Muscle layer of duodenum (tissue), 2 donors: Measurements from ENCODE around the gene TNNC2.

Experiments used
- H3K27ac ChIP-seq: one replicate; pipeline ENCODE4 v1.7.0; 2013; ENCODE audit warnings: mild to moderate bottlenecking, low read length
- H3K27me3 ChIP-seq: one replicate; pipeline ENCODE4 v1.7.0; 2013; ENCODE audit warnings: low read depth, mild to moderate bottlenecking, control low read depth, low read length
- H3K36me3 ChIP-seq, 2 donors: one replicate each; pipeline ENCODE4 v1.7.0; 2013; ENCODE audit warnings: low read length in 2 of 2, control low read depth in 1 of 2, mild to moderate bottlenecking in 1 of 2; ENCODE audit not compliant: insufficient read depth in 2 of 2, control insufficient read depth in 1 of 2
- H3K4me1 ChIP-seq, 2 donors: one replicate each; pipeline ENCODE4 v1.7.0; 2013; ENCODE audit warnings: low read length in 2 of 2, mild to moderate bottlenecking in 2 of 2, control low read depth in 1 of 2, moderate library complexity in 1 of 2; ENCODE audit not compliant: insufficient read depth in 2 of 2, control insufficient read depth in 1 of 2
- H3K4me3 ChIP-seq, 2 donors: one replicate each; pipeline ENCODE4 v1.7.0; 2013; ENCODE audit warnings: low read length in 2 of 2, low read depth in 1 of 2, mild to moderate bottlenecking in 1 of 2
- H3K9me3 ChIP-seq, 2 donors: one replicate each; pipeline ENCODE4 v1.7.0; 2013; ENCODE audit warnings: low read length in 2 of 2, control low read depth in 1 of 2, mild to moderate bottlenecking in 1 of 2; ENCODE audit not compliant: control insufficient read depth in 1 of 2
- donor health status: healthy.

TNNC2 gene

DNA sequence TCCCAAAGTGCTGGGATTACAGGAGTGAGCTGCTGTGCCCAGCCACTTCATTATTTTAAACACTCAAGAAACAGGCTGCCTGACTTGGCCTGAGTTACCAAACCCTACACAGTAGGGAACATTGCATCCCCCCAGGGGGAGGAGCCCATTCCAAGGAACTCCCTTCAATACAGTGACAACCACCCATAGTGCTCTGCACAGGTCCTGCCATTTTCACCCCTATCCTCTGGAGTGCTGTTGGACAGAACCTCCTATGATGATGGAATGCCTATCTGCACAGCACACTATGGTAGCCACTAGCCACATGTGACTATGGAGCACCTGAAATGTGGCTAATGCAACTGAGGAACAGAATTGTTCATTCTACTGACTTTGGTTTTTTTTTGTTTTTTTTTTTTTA is 18.3 kb upstream of the TNNC2 start:
- Histone ChIP-seq H3K9me3 (no peaks in the 10 kb centered on the region), H3K4me1 (peaks cover 6 to 32% of the 10 kb centered on the region in 2 donors), H3K36me3 (peaks cover 36 to 53% of the 10 kb centered on the region in 2 donors), H3K27ac (no peak overlapping the region), H3K27me3 (no peaks in the 10 kb centered on the region), H3K4me3 (no peak overlapping the region)

DNA sequence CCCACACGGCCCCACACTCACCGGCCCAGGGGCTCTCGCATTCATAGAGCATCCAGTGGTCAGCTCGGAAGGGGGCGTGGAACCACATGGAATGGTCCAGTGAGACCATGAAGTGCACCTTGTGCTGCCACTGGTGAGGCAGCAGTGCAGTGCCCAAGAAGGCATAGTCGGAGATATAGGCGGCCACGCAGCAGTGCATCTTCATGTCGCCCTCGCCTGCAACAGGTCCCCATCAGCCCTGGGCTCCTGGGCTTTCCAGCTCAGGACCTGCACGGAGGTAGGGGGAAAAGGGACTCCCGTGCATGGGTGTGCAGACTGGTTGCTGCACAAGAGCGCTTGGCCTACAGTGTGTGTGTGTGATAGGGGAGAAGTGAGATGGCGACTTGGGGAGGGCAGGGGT is 16.4 kb upstream of the TNNC2 start:
- no peaks in the 10 kb centered on the region for H3K9me3 ChIP-seq
- H3K36me3 ChIP-seq, result peaks cover 39 to 58% of the 10 kb centered on the region in 2 donors
- no peak overlapping the region for H3K4me3 ChIP-seq
- no peak overlapping the region for H3K27ac ChIP-seq
- no peaks in the 10 kb centered on the region for H3K27me3 ChIP-seq
- peaks cover 6 to 32% of the 10 kb centered on the region in 2 donors for H3K4me1 ChIP-seq

DNA sequence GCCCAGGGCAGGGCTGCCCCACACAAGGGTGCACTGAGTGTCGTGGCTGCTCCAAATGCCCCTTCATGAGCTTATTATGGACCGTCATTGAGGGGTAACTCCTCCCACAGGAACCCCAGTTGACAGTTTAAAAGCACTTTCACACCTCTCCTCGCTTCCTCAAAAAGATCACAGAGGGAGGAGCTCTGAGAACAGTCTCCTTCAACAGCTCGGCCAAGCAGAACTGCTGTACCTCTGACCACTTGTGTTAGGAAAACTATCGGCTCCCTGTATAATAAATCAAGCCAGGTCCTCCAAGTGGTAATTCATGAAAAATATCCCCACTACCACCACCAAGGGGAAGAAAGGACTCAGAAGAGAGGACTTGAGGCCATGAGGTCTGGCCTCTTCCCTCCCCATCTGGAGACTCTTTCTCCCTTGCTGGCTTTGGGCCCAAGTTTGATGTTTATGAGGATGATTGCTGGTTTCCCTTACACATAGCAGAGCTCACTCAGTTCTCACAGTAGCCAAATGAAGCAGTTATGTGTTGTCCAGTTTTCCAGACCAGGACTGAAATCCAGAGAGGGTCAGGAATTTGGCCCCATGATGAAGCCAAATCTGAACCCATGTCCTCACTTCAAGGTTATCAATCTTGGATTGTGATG is 15.2 kb upstream of the TNNC2 start:
- H3K9me3 ChIP-seq, result no peaks in the 10 kb centered on the region
- H3K27ac ChIP-seq, result peak overlapping the region; percentile 50
- H3K36me3 ChIP-seq, result peaks cover 39 to 55% of the 10 kb centered on the region in 2 donors
- peaks cover 6 to 32% of the 10 kb centered on the region in 2 donors for H3K4me1 ChIP-seq
- H3K27me3 ChIP-seq, result no peaks in the 10 kb centered on the region
- H3K4me3 ChIP-seq, result no peak overlapping the region

DNA sequence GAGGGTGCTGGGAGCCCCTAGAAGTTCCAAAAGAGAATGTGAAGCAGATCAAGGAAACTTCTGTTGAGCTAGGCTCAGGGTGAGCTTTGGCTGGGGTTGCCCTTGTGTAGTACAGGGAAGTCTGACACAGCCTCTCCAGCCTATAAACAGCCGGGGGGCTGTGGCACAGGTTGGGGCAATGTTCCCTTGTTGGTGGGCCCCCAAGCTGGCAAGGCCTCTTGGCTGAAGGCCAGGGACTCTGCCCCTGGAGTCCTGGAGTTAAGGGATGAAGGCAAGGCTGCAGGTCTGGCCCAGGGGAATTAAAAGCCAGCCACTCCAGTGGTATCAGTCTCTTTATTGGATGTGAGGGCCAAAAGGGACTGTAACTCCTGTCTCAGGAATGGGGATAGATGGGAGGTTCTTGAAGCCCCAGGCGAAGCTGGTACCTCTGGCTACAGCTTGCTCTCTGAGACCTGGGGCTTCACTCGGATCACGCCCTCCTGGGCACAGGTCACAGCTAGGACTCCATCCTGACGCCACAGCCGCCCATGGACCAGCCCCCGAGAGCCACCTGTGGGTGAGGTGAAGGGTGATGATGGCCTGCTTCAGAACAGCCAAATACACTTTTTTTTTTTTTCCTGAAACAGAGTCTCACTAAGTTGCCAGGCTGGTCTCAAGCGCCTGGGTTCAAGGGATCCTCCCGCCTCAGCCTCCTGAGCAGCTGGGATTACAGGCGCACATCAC is 14.5 kb upstream of the TNNC2 start:
- H3K4me3 ChIP-seq, result no peak overlapping the region
- H3K27ac ChIP-seq, result no peak overlapping the region
- peaks cover 39 to 55% of the 10 kb centered on the region in 2 donors for H3K36me3 ChIP-seq
- no peaks in the 10 kb centered on the region for H3K9me3 ChIP-seq
- peaks cover 6 to 38% of the 10 kb centered on the region in 2 donors for H3K4me1 ChIP-seq
- no peaks in the 10 kb centered on the region for H3K27me3 ChIP-seq

DNA sequence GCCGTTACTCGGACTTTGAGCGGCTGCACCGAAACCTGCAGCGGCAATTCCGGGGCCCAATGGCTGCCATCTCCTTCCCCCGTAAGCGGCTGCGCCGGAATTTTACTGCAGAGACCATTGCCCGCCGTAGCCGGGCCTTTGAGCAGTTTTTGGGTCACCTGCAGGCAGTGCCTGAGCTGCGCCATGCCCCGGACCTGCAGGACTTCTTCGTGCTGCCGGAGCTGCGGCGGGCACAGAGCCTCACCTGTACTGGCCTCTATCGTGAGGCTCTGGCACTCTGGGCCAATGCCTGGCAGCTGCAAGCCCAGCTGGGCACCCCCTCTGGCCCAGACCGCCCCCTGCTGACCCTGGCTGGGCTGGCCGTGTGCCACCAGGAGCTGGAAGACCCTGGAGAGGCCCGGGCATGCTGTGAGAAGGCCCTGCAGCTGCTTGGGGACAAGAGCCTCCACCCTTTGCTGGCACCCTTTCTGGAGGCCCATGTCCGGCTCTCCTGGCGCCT is 13.6 kb upstream of the TNNC2 start:
- no peaks in the 10 kb centered on the region for H3K27me3 ChIP-seq

DNA sequence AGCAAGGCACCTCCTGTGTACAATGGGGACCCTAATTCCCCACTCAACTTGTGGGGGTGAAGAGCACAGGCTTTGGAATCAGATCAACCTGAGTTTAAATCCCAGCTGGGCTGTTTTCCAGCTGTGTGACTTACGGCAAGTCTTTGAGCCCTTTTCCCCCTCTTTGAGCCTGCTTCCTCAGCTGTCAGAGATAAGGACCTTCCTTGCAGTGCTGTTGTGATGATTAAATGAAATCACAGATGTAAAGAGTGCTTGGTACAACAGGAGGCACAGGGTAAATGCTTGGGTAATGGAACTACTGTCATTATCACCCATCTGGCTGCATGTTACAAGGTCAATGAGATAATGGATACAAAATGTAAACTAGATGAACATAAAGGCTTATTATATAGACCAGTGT is 9.7 kb upstream of the TNNC2 start:
- H3K27me3 ChIP-seq, result no peaks in the 10 kb centered on the region
- H3K9me3 ChIP-seq, result no peaks in the 10 kb centered on the region
- peaks cover 13 to 40% of the 10 kb centered on the region in 2 donors for H3K4me1 ChIP-seq
- H3K27ac ChIP-seq, result no peak overlapping the region
- H3K4me3 ChIP-seq, result peak overlapping the region in 1 of 2 donors; percentile 21
- H3K36me3 ChIP-seq, result peaks cover 7 to 29% of the 10 kb centered on the region in 2 donors

More for the DNA sequence above, 13.6 kb upstream of the TNNC2 start:
- Histone ChIP-seq H3K36me3 (peaks cover 34 to 55% of the 10 kb centered on the region in 2 donors), H3K4me1 (peaks cover 6 to 44% of the 10 kb centered on the region in 2 donors), H3K4me3 (no peak overlapping the region), H3K27ac (no peak overlapping the region), H3K9me3 (no peaks in the 10 kb centered on the region)

DNA sequence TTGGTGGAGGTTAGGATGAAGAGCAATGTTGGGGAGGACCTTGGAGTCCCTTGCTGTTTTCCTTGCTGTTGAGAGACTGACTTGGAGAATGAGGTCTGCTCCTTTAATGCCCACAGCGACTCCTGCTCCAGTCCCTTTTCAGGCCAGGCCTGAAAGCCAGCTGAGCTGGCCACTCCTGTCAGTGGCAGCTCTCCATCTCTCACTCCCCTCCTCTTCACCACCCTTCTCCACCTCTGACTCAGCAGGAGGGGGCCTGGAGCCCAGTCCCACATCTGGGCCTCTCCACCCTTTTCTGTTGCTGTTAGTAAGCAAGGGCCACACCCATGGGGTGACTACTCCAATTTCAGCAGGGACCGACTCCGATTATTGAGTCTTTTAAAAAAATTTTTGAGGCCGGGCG is 8.7 kb upstream of the TNNC2 start:
- H3K27me3 ChIP-seq, result no peaks in the 10 kb centered on the region
- peak overlapping the region; percentile 68 for H3K27ac ChIP-seq
- peaks cover 13 to 33% of the 10 kb centered on the region in 2 donors for H3K4me1 ChIP-seq
- H3K4me3 ChIP-seq, result peak overlapping the region; percentile 7 to 76
- H3K9me3 ChIP-seq, result no peaks in the 10 kb centered on the region
- H3K36me3 ChIP-seq, result peaks cover 3 to 19% of the 10 kb centered on the region in 2 donors

DNA sequence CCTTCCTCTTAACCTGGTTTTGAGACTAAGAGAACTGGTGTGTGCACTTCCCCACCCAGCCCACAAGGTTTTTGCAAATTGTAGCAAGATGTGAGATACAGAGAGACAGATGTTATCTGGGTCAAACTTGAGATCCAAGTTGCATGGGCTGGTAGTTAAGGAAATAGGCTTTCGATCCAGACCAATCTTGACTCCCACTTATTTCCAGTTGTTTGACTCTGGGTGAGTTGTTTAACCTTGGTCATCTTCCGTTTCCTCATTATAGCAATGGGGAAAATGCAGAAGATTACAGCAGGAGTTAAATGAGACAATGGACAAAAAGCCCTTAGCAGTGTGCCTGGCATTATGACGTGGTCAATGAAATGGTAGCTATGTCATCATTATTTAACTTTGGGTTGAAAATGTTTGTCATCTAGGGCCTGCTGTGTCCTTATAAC is 8.2 kb upstream of the TNNC2 start:
- Histone ChIP-seq H3K27ac (peak overlapping the region; percentile 68), H3K27me3 (no peaks in the 10 kb centered on the region), H3K4me1 (peaks cover 13 to 33% of the 10 kb centered on the region in 2 donors), H3K9me3 (no peaks in the 10 kb centered on the region), H3K36me3 (peaks cover 3 to 14% of the 10 kb centered on the region in 2 donors), H3K4me3 (peak overlapping the region; percentile 76 to 82)

DNA sequence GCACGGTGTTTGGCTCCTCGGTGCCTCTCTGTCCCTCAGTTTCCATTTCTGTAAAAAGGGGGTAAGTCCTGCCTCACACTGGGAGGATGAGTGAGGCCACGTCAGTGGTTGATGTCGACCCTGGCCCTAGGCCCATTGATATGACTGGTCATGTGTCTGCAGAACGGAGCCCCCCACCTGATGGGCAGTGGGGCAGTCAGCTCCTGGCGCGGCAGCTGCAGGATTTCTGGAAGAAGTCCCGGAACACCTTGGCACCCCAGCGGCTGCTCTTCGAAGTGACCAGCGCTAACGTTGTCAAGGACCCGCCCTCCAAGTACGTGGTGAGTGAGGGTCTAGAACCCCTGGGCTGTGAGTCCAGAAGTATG is 7.7 kb upstream of the TNNC2 start:
- H3K4me3 ChIP-seq, result peak overlapping the region; percentile 76 to 82
- H3K9me3 ChIP-seq, result no peaks in the 10 kb centered on the region

DNA sequence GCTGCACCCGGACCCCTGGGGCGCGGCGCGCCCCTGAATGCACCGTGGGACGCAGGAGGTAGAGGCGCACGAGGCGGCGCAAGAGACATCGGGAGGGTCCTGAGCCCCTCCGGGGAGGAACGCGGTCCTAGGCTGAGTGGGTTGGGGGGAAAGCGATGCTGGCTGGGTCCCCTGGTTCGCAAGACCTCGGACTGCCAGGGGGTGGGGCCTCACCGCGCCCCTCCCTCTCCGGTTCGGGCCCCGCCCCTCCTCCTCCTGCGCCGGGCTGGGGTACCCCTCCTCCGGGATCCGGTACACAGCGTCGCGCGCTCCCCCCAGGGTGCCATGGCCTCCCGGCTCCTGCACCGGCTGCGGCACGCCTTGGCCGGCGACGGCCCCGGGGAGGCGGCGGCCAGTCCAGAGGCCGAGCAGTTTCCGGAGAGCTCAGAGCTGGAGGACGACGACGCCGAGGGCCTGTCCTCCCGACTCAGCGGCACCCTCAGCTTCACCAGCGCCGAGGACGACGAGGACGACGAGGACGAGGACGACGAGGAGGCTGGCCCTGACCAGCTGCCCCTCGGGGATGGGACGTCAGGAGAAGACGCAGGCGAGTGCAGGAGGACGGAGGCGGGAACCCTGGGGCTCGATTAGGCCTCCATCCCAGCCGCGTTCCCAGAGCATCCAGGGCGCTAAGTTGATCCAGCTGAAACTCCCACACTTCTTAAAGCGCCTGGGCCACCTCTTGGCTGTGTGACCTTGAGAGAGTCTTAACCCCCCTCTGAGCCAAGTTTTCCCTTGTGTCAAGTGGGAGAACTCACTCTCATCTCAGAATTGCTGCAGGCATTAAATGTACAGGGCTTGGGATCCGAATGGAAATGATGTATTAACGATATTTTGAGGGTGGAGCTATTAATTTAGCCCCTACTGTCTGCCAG is 7.0 kb upstream of the TNNC2 start:
- Histone ChIP-seq H3K27me3 (no peaks in the 10 kb centered on the region), H3K36me3 (peaks cover 0 to 7% of the 10 kb centered on the region in 2 donors), H3K4me3 (peak overlapping the region; percentile 76 to 82), H3K9me3 (no peaks in the 10 kb centered on the region), H3K27ac (peak overlapping the region; percentile 68), H3K4me1 (peaks cover 13 to 33% of the 10 kb centered on the region in 2 donors)

More for the DNA sequence above, 7.7 kb upstream of the TNNC2 start:
- Histone ChIP-seq H3K27ac (peak overlapping the region; percentile 68), H3K4me1 (peaks cover 13 to 33% of the 10 kb centered on the region in 2 donors), H3K36me3 (peaks cover under 1 to 8% of the 10 kb centered on the region in 2 donors), H3K27me3 (no peaks in the 10 kb centered on the region)
